BLaER1 (cell line): ENCODE measurements around the gene FOXL3.

Experiments
- H3K27ac ChIP-seq: shearing (Covaris generic); formaldehyde crosslinking; 2 replicates; pipeline ENCODE4 v1.8.1; 2022
- H3K27me3 ChIP-seq: shearing (Covaris generic); formaldehyde crosslinking; 2 replicates; pipeline ENCODE4 v1.8.1; 2022
- H3K36me3 ChIP-seq: shearing (Covaris generic); formaldehyde crosslinking; 2 replicates; pipeline ENCODE4 v1.8.1; 2022
- H3K4me1 ChIP-seq: shearing (Covaris generic); formaldehyde crosslinking; 2 replicates; pipeline ENCODE4 v1.8.1; 2022
- H3K4me2 ChIP-seq: shearing (Covaris generic); formaldehyde crosslinking; 2 replicates; pipeline ENCODE4 v1.8.1; 2022
- H3K4me3 ChIP-seq: shearing (Covaris generic); formaldehyde crosslinking; 2 replicates; pipeline ENCODE4 v1.8.1; 2022
- H3K9ac ChIP-seq: shearing (Covaris generic); formaldehyde crosslinking; 2 replicates; pipeline ENCODE4 v1.8.1; 2022
- H3K9me3 ChIP-seq: shearing (Covaris generic); formaldehyde crosslinking; 2 replicates; pipeline ENCODE4 v1.8.1; 2022
- H4K20me1 ChIP-seq: shearing (Covaris generic); formaldehyde crosslinking; 2 replicates; pipeline ENCODE4 v1.8.1; 2022
- Cebpa-rat ChIP-seq: shearing (Covaris generic); IDR thresholded peaks from 2 replicates; pipeline ENCODE4 v1.8.1; 2022

FOXL3 gene

GRCh38 chr7:320297-320696, 30.3 kb downstream of the FOXL3 start:
- Histone ChIP-seq H3K4me2 (no peak overlapping the region), H3K27ac (no peak overlapping the region), H3K9ac (no peak overlapping the region), H3K9me3 (no peaks in the 10 kb centered on the region), H3K4me1 (peaks cover 22% of the 10 kb centered on the region), H3K36me3 (no peaks in the 10 kb centered on the region), H3K27me3 (no peaks in the 10 kb centered on the region), H4K20me1 (no peaks in the 10 kb centered on the region), H3K4me3 (no peak overlapping the region)
- no peak for TF ChIP-seq Cebpa-rat

GRCh38 chr7:322111-322671, 32.2 kb downstream of the FOXL3 start:
- Histone ChIP-seq H3K4me1 (peaks cover 22% of the 10 kb centered on the region), H3K4me3 (peak overlapping the region; percentile 44), H3K36me3 (no peaks in the 10 kb centered on the region), H3K27ac (no peak overlapping the region; the same call in 1 of the 2 replicates), H4K20me1 (no peaks in the 10 kb centered on the region), H3K4me2 (peak overlapping the region; percentile 89), H3K9me3 (0 out of 2 replicates have a peak, but pooled peaks cover 6% of the 10 kb centered on the region), H3K9ac (0 out of 2 replicates have a peak overlapping the region, but pooled peaks have one; percentile 3), H3K27me3 (no peaks in the 10 kb centered on the region)
- no peak for TF ChIP-seq Cebpa-rat

- Histone ChIP-seq H3K4me2 (peak overlapping the region; percentile 37), H3K4me1 (peaks cover 22% of the 10 kb centered on the region), H3K27ac (no peak overlapping the region; the same call in 1 of the 2 replicates), H3K9ac (no peak overlapping the region), H3K4me3 (no peak overlapping the region), H3K9me3 (0 out of 2 replicates have a peak, but pooled peaks cover 6% of the 10 kb centered on the region), H4K20me1 (no peaks in the 10 kb centered on the region), H3K36me3 (no peaks in the 10 kb centered on the region), H3K27me3 (no peaks in the 10 kb centered on the region)
- no peak for TF ChIP-seq Cebpa-rat
Measured at GRCh38 chr7:322708-323111, 32.7 kb downstream of the FOXL3 start.

- Histone ChIP-seq H3K9ac (no peak overlapping the region), H3K4me2 (no peak overlapping the region), H3K4me3 (no peak overlapping the region), H4K20me1 (no peaks in the 10 kb centered on the region), H3K36me3 (no peaks in the 10 kb centered on the region), H3K4me1 (peaks cover 22% of the 10 kb centered on the region), H3K27ac (no peak overlapping the region), H3K9me3 (0 out of 2 replicates have a peak, but pooled peaks cover 6% of the 10 kb centered on the region), H3K27me3 (no peaks in the 10 kb centered on the region)
- TF ChIP-seq Cebpa-rat, result no peak
Measured at GRCh38 chr7:323410-323809, 33.4 kb downstream of the FOXL3 start.

- H3K9me3 ChIP-seq, result 0 out of 2 replicates have a peak, but pooled peaks cover 6% of the 10 kb centered on the region
- H3K4me2 ChIP-seq, result no peak overlapping the region
- H4K20me1 ChIP-seq, result no peaks in the 10 kb centered on the region
- no peak overlapping the region for H3K27ac ChIP-seq
- no peak overlapping the region for H3K4me3 ChIP-seq
- TF ChIP-seq Cebpa-rat, result no peak
- H3K9ac ChIP-seq, result no peak overlapping the region
- H3K27me3 ChIP-seq, result no peaks in the 10 kb centered on the region
- H3K4me1 ChIP-seq, result peaks cover 24% of the 10 kb centered on the region
- no peaks in the 10 kb centered on the region for H3K36me3 ChIP-seq
Measured at GRCh38 chr7:324011-324410, 34.0 kb downstream of the FOXL3 start.

- Histone ChIP-seq H3K36me3 (no peaks in the 10 kb centered on the region), H3K4me1 (peaks cover 36% of the 10 kb centered on the region), H3K4me2 (no peak overlapping the region), H4K20me1 (no peaks in the 10 kb centered on the region), H3K9ac (no peak overlapping the region), H3K9me3 (0 out of 2 replicates have a peak, but pooled peaks cover 6% of the 10 kb centered on the region), H3K27me3 (no peaks in the 10 kb centered on the region), H3K4me3 (no peak overlapping the region), H3K27ac (no peak overlapping the region)
- TF ChIP-seq Cebpa-rat, result no peak
Measured at GRCh38 chr7:325051-325798, 35.3 kb downstream of the FOXL3 start.

- H3K9ac ChIP-seq, result no peak overlapping the region
- no peaks in the 10 kb centered on the region for H3K27me3 ChIP-seq
- no peak for TF ChIP-seq Cebpa-rat
Measured at GRCh38 chr7:325811-326210, 35.8 kb downstream of the FOXL3 start.

GRCh38 chr7:326273-326672, 36.3 kb downstream of the FOXL3 start:
- H3K9ac ChIP-seq, result no peak overlapping the region
- H3K4me2 ChIP-seq, result no peak overlapping the region
- H4K20me1 ChIP-seq, result no peaks in the 10 kb centered on the region
- 0 out of 2 replicates have a peak, but pooled peaks cover 6% of the 10 kb centered on the region for H3K9me3 ChIP-seq
- no peak overlapping the region for H3K27ac ChIP-seq
- H3K4me3 ChIP-seq, result no peak overlapping the region
- H3K27me3 ChIP-seq, result no peaks in the 10 kb centered on the region
- no peaks in the 10 kb centered on the region for H3K36me3 ChIP-seq
- peaks cover 41% of the 10 kb centered on the region for H3K4me1 ChIP-seq
- TF ChIP-seq Cebpa-rat, result no peak

More at GRCh38 chr7:325811-326210, 35.8 kb downstream of the FOXL3 start:
- Histone ChIP-seq H3K9me3 (0 out of 2 replicates have a peak, but pooled peaks cover 6% of the 10 kb centered on the region), H3K27ac (no peak overlapping the region), H3K4me3 (no peak overlapping the region), H3K4me1 (peaks cover 41% of the 10 kb centered on the region), H3K36me3 (no peaks in the 10 kb centered on the region), H3K4me2 (no peak overlapping the region), H4K20me1 (no peaks in the 10 kb centered on the region)

- Histone ChIP-seq H3K4me1 (peaks cover 41% of the 10 kb centered on the region), H3K4me3 (no peak overlapping the region), H3K9me3 (0 out of 2 replicates have a peak, but pooled peaks cover 6% of the 10 kb centered on the region), H3K9ac (no peak overlapping the region), H3K27ac (no peak overlapping the region), H4K20me1 (no peaks in the 10 kb centered on the region), H3K36me3 (no peaks in the 10 kb centered on the region), H3K4me2 (no peak overlapping the region), H3K27me3 (no peaks in the 10 kb centered on the region)
- TF ChIP-seq Cebpa-rat, result no peak
Measured at GRCh38 chr7:326809-327232, 36.9 kb downstream of the FOXL3 start.
